K562 (cell line): ENCODE results near the gene CD300E. TPM values are rescaled to one million over a fixed set of nuclear protein-coding genes. Genes with fewer than 3 reads are reported as not detected.

Source experiments
- MGA ChIP-seq: fragments of 450-650 bp; IDR thresholded peaks from 2 replicates; pipeline ENCODE4 v1.6.1; 2016; ENCODE audit warnings: mild to moderate bottlenecking, moderate library complexity
- PBX2 ChIP-seq, 2 experiments: IDR thresholded peaks in 1 of 2; conservative IDR thresholded peaks in 1 of 2; 2 replicates each; pipeline ENCODE4 v1.6.1; 2016; ENCODE audit warnings: low read depth in 2 of 2, mild to moderate bottlenecking in 1 of 2, missing compliant biosample characterization in 1 of 2, missing genetic modification characterization in 1 of 2, moderate library complexity in 1 of 2
- ZBTB12 ChIP-seq: fragments of 250-450 bp; sonication (Bioruptor Pico); IDR thresholded peaks from 2 replicates; pipeline ENCODE4 v1.4.0; 2020
- ZFP1 ChIP-seq: fragments of 450-650 bp; formaldehyde crosslinking; IDR thresholded peaks from 2 replicates; pipeline ENCODE4 v1.4.0; 2020; ENCODE audit warnings: mild to moderate bottlenecking, mixed read lengths
- ZNF197 ChIP-seq: fragments of 200-800 bp; sonication (Bioruptor generic); IDR thresholded peaks from 2 replicates; pipeline ENCODE4 v1.6.1; 2016; ENCODE audit warnings: low read depth, missing genetic modification characterization, missing compliant biosample characterization
- polyA plus RNA-seq, 8 experiments: library from polyadenylated mRNA; depleted of rRNA in 4 of 8; stranded (reverse) in 5 of 8; unstranded in 3 of 8; fragments of >200 nt; fragmentation: Nextera tagmentation in 2 of 8; fragmentation: Illumina TruSeq in 1 of 8; extraction: Ambion mirVana in 2 of 8; extraction: Trizol in 1 of 8; gene quantifications; 2 replicates each; pipeline versions ENCODE4 v1.2.1 to v1.2.3, GENCODE V29; 2011 to 2014; ENCODE audit warnings: inconsistent platforms in 1 of 8, missing spikeins in 1 of 8
- total RNA-seq, 7 experiments: library from RNA; depleted of rRNA in 6 of 7; stranded (reverse); fragments of >200 nt in 6 of 7; fragmentation: Illumina TruSeq in 2 of 7; extraction: Trizol in 2 of 7; gene quantifications; 2 replicates each; pipeline versions ENCODE4 v1.2.1 to v1.2.3, GENCODE V29; 2011 to 2021; ENCODE audit warnings: low replicate concordance in 1 of 7

Gene CD300E
- total and polyA plus RNA-seq, 9 of the 15 experiments (the other 6 are each of a cell fraction or from before 2014, with no cell fraction given), result not detected

- TF ChIP-seq ZBTB12 (no peak), PBX2 (CRISPR knock-in tag; IDR thresholded peaks at IDR 0.05; ENCODE audit: low read depth) (no peak), PBX2 (tag; conservative IDR thresholded peaks at IDR 0.05; ENCODE audit: low read depth) (no peak), MGA (no peak), ZNF197 (CRISPR knock-in tag) (no peak), ZFP1 (CRISPR knock-in tag) (no peak)
Measured at GRCh38 chr17:74561586-74561985, 62.0 kb downstream of the CD300E start (continued).
